Measurements from ENCODE around the gene TP53I3.

DNA sequence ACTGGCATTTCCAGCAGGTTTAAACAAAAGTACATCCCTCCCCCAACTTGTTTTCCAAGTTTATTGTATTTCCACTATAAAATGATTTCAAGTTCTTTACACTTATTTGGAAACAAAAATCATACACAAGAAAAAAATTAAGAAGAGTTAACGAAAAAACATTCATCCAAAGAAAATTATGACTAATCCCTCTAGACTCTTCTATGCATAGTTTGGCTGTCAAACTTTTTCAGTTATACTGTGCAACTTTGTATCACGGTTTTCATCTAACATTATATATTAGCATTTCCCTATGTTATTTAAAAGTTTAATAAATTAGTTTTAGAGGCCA, 38.1 kb downstream of the TP53I3 start:
- TF ChIP-seq, protein P1, sequence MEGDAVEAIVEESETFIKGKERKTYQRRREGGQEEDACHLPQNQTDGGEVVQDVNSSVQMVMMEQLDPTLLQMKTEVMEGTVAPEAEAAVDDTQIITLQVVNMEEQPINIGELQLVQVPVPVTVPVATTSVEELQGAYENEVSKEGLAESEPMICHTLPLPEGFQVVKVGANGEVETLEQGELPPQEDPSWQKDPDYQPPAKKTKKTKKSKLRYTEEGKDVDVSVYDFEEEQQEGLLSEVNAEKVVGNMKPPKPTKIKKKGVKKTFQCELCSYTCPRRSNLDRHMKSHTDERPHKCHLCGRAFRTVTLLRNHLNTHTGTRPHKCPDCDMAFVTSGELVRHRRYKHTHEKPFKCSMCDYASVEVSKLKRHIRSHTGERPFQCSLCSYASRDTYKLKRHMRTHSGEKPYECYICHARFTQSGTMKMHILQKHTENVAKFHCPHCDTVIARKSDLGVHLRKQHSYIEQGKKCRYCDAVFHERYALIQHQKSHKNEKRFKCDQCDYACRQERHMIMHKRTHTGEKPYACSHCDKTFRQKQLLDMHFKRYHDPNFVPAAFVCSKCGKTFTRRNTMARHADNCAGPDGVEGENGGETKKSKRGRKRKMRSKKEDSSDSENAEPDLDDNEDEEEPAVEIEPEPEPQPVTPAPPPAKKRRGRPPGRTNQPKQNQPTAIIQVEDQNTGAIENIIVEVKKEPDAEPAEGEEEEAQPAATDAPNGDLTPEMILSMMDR (IDR thresholded peaks at IDR 0.05) = no peak
- no peak for TF ChIP-seq POLR2A (IDR thresholded peaks at IDR 0.05)

All from breast epithelium (tissue), 3 donors.